ENCODE results near the gene RIC3. TPM values are rescaled to one million over a fixed set of nuclear protein-coding genes. Genes with fewer than 3 reads are reported as not detected.

RIC3 gene
- total and polyA plus RNA-seq, 2 of the 8 experiments (the other 6 are each of a cell fraction or from before 2014, with no cell fraction given) = 6.4 to 15.5 TPM

DNA sequence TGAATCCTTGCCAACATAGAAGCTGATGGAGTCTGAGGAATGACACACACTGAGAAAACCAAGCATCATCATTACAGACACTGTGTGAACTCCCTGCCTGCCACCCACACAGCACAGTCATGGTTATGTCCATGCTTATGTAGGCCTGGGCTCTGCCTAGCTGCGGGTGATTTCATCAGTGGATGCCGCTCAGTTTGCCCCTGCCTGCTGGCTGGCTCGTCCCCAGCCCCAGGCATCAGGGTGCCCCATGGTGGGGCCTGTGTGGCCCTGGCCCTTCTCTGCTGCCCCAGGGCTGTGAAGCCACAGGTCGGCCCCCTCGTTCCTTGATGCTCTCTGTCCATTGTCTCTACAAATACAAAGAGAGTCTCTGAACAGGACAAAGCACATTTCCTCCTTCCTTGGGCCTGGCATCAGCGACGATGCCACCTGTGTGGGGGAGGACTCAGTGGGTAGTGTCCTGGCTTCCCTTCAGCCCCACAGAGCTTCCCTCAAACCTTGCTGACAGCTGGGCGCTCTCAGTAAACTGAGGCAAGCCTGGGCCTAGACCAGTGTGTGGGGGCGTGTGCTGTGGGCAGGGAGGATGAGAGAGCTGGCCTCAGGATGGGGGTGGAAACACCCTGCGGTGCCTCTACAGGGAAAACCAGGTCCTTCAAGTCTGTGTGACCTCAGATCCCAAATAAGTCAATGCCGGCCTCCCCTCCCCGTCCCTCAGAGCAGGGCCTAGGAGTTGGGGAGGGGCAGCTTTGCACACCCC lies 107.8 kb downstream of the RIC3 start (continued):
- TF ChIP-seq, protein P1, sequence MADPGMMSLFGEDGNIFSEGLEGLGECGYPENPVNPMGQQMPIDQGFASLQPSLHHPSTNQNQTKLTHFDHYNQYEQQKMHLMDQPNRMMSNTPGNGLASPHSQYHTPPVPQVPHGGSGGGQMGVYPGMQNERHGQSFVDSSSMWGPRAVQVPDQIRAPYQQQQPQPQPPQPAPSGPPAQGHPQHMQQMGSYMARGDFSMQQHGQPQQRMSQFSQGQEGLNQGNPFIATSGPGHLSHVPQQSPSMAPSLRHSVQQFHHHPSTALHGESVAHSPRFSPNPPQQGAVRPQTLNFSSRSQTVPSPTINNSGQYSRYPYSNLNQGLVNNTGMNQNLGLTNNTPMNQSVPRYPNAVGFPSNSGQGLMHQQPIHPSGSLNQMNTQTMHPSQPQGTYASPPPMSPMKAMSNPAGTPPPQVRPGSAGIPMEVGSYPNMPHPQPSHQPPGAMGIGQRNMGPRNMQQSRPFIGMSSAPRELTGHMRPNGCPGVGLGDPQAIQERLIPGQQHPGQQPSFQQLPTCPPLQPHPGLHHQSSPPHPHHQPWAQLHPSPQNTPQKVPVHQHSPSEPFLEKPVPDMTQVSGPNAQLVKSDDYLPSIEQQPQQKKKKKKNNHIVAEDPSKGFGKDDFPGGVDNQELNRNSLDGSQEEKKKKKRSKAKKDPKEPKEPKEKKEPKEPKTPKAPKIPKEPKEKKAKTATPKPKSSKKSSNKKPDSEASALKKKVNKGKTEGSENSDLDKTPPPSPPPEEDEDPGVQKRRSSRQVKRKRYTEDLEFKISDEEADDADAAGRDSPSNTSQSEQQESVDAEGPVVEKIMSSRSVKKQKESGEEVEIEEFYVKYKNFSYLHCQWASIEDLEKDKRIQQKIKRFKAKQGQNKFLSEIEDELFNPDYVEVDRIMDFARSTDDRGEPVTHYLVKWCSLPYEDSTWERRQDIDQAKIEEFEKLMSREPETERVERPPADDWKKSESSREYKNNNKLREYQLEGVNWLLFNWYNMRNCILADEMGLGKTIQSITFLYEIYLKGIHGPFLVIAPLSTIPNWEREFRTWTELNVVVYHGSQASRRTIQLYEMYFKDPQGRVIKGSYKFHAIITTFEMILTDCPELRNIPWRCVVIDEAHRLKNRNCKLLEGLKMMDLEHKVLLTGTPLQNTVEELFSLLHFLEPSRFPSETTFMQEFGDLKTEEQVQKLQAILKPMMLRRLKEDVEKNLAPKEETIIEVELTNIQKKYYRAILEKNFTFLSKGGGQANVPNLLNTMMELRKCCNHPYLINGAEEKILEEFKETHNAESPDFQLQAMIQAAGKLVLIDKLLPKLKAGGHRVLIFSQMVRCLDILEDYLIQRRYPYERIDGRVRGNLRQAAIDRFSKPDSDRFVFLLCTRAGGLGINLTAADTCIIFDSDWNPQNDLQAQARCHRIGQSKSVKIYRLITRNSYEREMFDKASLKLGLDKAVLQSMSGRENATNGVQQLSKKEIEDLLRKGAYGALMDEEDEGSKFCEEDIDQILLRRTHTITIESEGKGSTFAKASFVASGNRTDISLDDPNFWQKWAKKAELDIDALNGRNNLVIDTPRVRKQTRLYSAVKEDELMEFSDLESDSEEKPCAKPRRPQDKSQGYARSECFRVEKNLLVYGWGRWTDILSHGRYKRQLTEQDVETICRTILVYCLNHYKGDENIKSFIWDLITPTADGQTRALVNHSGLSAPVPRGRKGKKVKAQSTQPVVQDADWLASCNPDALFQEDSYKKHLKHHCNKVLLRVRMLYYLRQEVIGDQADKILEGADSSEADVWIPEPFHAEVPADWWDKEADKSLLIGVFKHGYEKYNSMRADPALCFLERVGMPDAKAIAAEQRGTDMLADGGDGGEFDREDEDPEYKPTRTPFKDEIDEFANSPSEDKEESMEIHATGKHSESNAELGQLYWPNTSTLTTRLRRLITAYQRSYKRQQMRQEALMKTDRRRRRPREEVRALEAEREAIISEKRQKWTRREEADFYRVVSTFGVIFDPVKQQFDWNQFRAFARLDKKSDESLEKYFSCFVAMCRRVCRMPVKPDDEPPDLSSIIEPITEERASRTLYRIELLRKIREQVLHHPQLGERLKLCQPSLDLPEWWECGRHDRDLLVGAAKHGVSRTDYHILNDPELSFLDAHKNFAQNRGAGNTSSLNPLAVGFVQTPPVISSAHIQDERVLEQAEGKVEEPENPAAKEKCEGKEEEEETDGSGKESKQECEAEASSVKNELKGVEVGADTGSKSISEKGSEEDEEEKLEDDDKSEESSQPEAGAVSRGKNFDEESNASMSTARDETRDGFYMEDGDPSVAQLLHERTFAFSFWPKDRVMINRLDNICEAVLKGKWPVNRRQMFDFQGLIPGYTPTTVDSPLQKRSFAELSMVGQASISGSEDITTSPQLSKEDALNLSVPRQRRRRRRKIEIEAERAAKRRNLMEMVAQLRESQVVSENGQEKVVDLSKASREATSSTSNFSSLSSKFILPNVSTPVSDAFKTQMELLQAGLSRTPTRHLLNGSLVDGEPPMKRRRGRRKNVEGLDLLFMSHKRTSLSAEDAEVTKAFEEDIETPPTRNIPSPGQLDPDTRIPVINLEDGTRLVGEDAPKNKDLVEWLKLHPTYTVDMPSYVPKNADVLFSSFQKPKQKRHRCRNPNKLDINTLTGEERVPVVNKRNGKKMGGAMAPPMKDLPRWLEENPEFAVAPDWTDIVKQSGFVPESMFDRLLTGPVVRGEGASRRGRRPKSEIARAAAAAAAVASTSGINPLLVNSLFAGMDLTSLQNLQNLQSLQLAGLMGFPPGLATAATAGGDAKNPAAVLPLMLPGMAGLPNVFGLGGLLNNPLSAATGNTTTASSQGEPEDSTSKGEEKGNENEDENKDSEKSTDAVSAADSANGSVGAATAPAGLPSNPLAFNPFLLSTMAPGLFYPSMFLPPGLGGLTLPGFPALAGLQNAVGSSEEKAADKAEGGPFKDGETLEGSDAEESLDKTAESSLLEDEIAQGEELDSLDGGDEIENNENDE (IDR thresholded peaks at IDR 0.05; ENCODE audit: insufficient replicate concordance, low read length) = no peak
- TF ChIP-seq EP300 (IDR thresholded peaks at IDR 0.05; ENCODE audit: borderline replicate concordance in 1 of 2, low read depth in 2 of 2, low read length in 2 of 2) (no peak), SUZ12 (IDR thresholded peaks at IDR 0.05; ENCODE audit: low read length) (no peak), YY1 (IDR thresholded peaks at IDR 0.05; ENCODE audit: low read depth, low read length) (no peak), SRF (IDR thresholded peaks at IDR 0.05; ENCODE audit: low read depth, low read length) (no peak), BACH1 (IDR thresholded peaks at IDR 0.05; ENCODE audit: low read length) (no peak), CHD2 (IDR thresholded peaks at IDR 0.05; ENCODE audit: low read length) (no peak), SIRT6 (IDR thresholded peaks at IDR 0.05; ENCODE audit: low read length) (no peak), POLR2AphosphoS5 (IDR thresholded peaks at IDR 0.05; ENCODE audit: low read depth, low read length) (no peak), ASH2L (IDR thresholded peaks at IDR 0.05; ENCODE audit: low read length) (no peak)
